Esophagus squamous epithelium (tissue), 4 donors: ENCODE measurements around the gene ACER3.
"Not testable (repeated sequence)": the region's sequence is repeated elsewhere in the genome, so short reads cannot be mapped to it uniquely, and the experiment has no call there.

Experiments used
- POLR2A ChIP-seq, 4 donors: fragments of 450-650 bp; IDR thresholded peaks; one replicate each; pipeline ENCODE4 v1.6.1; 2017; ENCODE audit warnings: antibody characterized with exemption in 4 of 4, mild to moderate bottlenecking in 4 of 4, moderate library complexity in 3 of 4
- TF ChIP-seq, protein P1 (sequence below), 6 experiments: fragments of 450-650 bp in 4 of 6; fragments of 200-600 bp in 2 of 6; sonication (generic) in 2 of 6; IDR thresholded peaks; one replicate each; pipeline ENCODE4 v1.5.1; 2016 to 2019; ENCODE audit warnings: antibody characterized with exemption in 6 of 6, mild to moderate bottlenecking in 4 of 6, moderate library complexity in 4 of 6

DNA sequence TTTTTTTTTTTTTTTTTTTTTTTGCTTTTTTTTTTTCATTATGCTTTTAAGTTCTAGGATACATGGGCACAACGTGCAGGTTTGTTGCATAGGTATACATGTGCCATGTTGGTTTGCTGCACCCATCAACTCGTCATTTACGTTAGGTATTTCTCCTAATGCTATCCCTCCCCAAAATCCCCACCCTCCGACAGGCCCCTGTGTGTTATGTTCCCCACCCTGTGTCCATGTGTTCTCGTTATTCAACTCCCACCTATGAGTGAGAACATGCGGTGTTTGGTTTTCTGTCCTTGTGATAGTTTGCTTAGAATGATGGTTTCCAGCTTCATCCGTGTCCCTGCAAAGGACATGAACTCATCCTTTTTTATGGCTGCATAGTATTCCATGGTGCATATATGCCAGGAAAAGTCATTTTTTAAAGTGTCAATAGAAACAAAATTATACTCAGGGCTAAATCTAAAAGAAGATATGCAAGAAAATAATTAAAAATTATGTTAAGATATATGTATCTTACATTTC lies 187.3 kb downstream of the ACER3 start:
- TF ChIP-seq, protein P1, sequence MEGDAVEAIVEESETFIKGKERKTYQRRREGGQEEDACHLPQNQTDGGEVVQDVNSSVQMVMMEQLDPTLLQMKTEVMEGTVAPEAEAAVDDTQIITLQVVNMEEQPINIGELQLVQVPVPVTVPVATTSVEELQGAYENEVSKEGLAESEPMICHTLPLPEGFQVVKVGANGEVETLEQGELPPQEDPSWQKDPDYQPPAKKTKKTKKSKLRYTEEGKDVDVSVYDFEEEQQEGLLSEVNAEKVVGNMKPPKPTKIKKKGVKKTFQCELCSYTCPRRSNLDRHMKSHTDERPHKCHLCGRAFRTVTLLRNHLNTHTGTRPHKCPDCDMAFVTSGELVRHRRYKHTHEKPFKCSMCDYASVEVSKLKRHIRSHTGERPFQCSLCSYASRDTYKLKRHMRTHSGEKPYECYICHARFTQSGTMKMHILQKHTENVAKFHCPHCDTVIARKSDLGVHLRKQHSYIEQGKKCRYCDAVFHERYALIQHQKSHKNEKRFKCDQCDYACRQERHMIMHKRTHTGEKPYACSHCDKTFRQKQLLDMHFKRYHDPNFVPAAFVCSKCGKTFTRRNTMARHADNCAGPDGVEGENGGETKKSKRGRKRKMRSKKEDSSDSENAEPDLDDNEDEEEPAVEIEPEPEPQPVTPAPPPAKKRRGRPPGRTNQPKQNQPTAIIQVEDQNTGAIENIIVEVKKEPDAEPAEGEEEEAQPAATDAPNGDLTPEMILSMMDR (IDR thresholded peaks at IDR 0.05) = not testable (repeated sequence)
- not testable (repeated sequence) for TF ChIP-seq POLR2A (IDR thresholded peaks at IDR 0.05)
